OCI-LY3 (cell line): ENCODE measurements around the gene ZC3H4.

Experiments used
- H2AFZ ChIP-seq: fragments of 200-600, 300-600 bp; shearing (Covaris generic); 2 replicates; pipeline ENCODE4 v1.6.0; 2014; ENCODE audit warnings: antibody characterized with exemption, low read depth, low read length
- H3K27ac ChIP-seq: fragments of 200-600, 300-600 bp; sonication (generic); 2 replicates; pipeline ENCODE4 v1.5.1; 2014; ENCODE audit warnings: mild to moderate bottlenecking, low read length, moderate library complexity, mixed read lengths
- H3K27me3 ChIP-seq: fragments of 200-600, 300-600 bp; sonication (generic); 2 replicates; pipeline ENCODE4 v1.6.1; 2014; ENCODE audit warnings: low read depth, low read length, mixed read lengths
- H3K36me3 ChIP-seq: fragments of 200-600, 300-600 bp; sonication (generic); replicated peaks from 2 replicates; pipeline ENCODE3; 2014; ENCODE audit warnings: low read depth, low read length, mixed read lengths
- H3K4me1 ChIP-seq: fragments of 300-600, 200-600 bp; sonication (generic); 2 replicates; pipeline ENCODE4 v1.6.1; 2014; ENCODE audit warnings: low read length, mixed read lengths
- H3K4me2 ChIP-seq: fragments of 200-600, 300-600 bp; sonication (generic); 2 replicates; pipeline ENCODE4 v1.6.1; 2014; ENCODE audit warnings: low read length, mixed read lengths
- H3K4me3 ChIP-seq: fragments of 300-600, 200-600 bp; sonication (generic); 2 replicates; pipeline ENCODE4 v1.5.1; 2014; ENCODE audit warnings: antibody characterized with exemption, mild to moderate bottlenecking, low read length, moderate library complexity
- H3K79me2 ChIP-seq: fragments of 300-600, 200-600 bp; shearing (Covaris generic); 2 replicates; pipeline ENCODE4 v1.6.1; 2014; ENCODE audit warnings: mild to moderate bottlenecking, low read length, mixed read lengths
- H3K9ac ChIP-seq: fragments of 300-600, 200-600 bp; shearing (Covaris generic); 2 replicates; pipeline ENCODE4 v1.6.0; 2014; ENCODE audit warnings: mild to moderate bottlenecking, low read length, moderate library complexity
- H3K9me3 ChIP-seq: fragments of 200-600, 300-600 bp; shearing (Covaris generic); 2 replicates; pipeline ENCODE4 v1.6.1; 2014; ENCODE audit warnings: low read length, mixed read lengths; ENCODE audit not compliant: insufficient read depth
- H4K20me1 ChIP-seq: fragments of 200-600, 300-600 bp; sonication (generic); 2 replicates; pipeline ENCODE4 v1.6.1; 2016; ENCODE audit warnings: low read length, mixed read lengths; ENCODE audit not compliant: insufficient read depth
- CTCF ChIP-seq: fragments of 200-600, 300-600 bp; sonication (generic); IDR thresholded peaks from 2 replicates; pipeline ENCODE4 v1.5.1; 2014; ENCODE audit warnings: antibody characterized with exemption, low read length, low read depth
- EZH2phosphoT487 ChIP-seq: fragments of 200-600 bp; shearing (Covaris generic); IDR thresholded peaks from 2 replicates; pipeline ENCODE4 v1.6.1; 2018; ENCODE audit warnings: antibody characterized with exemption, mixed run types, low read depth

The ZC3H4 gene

DNA sequence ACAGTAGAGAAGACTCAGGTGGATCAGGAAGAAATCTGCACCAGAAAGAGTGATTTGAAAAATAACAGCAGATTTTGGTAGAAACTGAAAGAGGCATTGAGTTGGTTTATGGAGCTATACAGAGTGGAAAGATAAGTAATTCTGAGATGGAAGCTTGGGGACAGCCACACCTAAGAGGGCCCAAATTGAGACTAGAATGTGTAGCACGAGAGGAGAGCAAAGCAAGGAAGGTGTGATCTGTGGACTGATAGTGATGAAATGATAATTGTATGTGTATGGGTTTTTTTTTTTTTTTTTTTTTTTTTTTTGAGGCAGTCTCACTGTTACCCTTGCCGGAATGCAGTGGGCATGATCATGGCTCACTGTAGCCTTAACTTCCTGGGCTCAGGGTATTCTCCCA is 33.3 kb upstream of the ZC3H4 start:
- Histone ChIP-seq H3K9ac (no peak overlapping the region), H3K36me3 (peaks cover 60% of the 10 kb centered on the region), H3K27me3 (no peaks in the 10 kb centered on the region), H3K27ac (no peak overlapping the region), H2AFZ (no peak overlapping the region), H3K9me3 (no peaks in the 10 kb centered on the region), H3K4me2 (no peak overlapping the region), H3K79me2 (peaks cover 85% of the 10 kb centered on the region), H4K20me1 (peaks cover 34% of the 10 kb centered on the region), H3K4me3 (no peak overlapping the region), H3K4me1 (no peaks in the 10 kb centered on the region)
- TF ChIP-seq CTCF (no peak), EZH2phosphoT487 (no peak)

DNA sequence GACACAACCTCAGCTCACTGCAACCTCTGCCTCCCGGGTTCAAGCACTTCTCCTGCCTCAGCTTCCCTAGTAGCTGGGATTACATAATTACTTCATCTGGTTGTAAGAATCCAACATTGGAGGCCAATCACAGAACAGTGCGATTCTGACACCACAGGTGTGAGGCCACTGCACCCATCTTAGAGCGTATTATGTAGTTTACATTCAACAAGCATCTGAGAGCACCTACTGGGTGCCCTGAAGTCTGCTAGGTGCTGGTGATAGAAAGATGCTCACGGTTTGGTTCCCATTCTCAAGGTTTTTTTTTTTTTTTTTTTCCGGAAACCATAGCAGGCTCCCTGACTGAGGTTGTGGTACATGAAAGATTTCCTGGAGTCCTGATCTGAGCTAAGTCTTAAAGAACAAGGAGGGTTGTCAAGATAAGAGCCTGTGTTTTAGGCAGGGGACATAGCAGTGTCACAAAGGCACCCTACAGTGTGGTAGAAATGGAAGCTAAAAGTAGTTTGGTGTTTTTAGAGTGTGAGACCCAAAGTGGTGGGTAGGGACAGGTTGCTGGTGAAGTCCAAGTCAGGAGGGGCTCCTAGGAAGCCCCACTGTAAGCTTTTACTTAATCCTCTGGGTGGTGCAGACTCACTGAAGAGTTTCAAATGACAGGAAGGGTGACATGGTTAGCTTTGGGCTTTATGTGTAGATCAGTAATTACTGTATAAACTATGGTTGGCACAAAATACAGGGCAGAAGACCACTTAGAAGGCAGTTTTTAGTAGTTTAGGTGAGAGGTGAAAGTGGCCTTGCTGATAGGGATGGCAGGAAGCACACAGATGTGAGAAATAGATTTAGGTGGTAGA is 32.3 kb upstream of the ZC3H4 start:
- no peak overlapping the region for H3K27ac ChIP-seq
- no peaks in the 10 kb centered on the region for H3K9me3 ChIP-seq
- TF ChIP-seq EZH2phosphoT487 (no peak), CTCF (no peak)
- no peaks in the 10 kb centered on the region for H3K27me3 ChIP-seq
- H3K79me2 ChIP-seq, result peaks cover 87% of the 10 kb centered on the region
- H3K36me3 ChIP-seq, result peaks cover 53% of the 10 kb centered on the region
- no peak overlapping the region for H3K9ac ChIP-seq
- H3K4me2 ChIP-seq, result no peak overlapping the region
- H3K4me1 ChIP-seq, result peaks cover 5% of the 10 kb centered on the region
- H3K4me3 ChIP-seq, result no peak overlapping the region
- H2AFZ ChIP-seq, result no peak overlapping the region
- H4K20me1 ChIP-seq, result peaks cover 38% of the 10 kb centered on the region

GRCh38 chr19:47144630-47145029 is 31.1 kb upstream of the ZC3H4 start:
- TF ChIP-seq EZH2phosphoT487 (no peak), CTCF (no peak)
- peaks cover 50% of the 10 kb centered on the region for H3K36me3 ChIP-seq

DNA sequence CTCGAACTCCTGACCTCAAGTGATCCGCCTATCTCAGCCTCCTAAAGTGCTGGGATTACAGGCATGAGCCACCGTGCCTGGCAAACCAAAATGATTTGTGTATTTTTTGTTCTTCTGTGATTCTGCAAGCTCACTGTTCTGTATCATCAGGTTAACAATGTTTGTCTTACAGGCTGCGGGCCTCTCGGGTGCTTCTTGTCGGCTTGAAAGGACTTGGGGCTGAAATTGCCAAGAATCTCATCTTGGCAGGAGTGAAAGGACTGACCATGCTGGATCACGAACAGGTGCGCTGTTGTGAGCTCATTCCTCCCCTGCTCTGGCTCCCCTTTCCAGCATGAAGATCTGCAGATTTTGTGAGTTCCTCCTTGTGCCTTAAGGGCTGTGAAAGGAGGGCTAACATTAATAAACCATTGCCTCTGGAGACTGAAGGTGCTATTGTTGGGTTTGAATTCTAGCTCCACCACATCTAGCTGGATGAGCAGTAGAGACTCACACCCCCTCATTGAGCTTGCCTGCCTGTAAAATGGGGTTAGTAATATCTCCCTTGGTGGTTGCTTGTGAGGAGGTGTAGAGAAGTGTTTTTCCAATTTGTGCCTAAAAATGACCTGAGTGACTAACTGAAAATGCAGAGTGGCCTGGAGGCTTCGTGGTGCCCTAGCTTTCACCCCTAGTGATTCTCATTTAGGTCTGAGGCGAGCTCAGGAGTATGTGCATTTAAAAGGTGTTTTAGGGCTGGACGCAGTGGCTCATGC is 29.9 kb upstream of the ZC3H4 start:
- peaks cover 50% of the 10 kb centered on the region for H4K20me1 ChIP-seq
- no peaks in the 10 kb centered on the region for H3K27me3 ChIP-seq
- no peak overlapping the region for H3K4me3 ChIP-seq
- H3K4me1 ChIP-seq, result peaks cover 5% of the 10 kb centered on the region
- H2AFZ ChIP-seq, result no peak overlapping the region
- H3K27ac ChIP-seq, result no peak overlapping the region
- no peak for TF ChIP-seq CTCF
- TF ChIP-seq EZH2phosphoT487, result no peak
- peaks cover 57% of the 10 kb centered on the region for H3K36me3 ChIP-seq
- H3K9me3 ChIP-seq, result no peaks in the 10 kb centered on the region
- H3K9ac ChIP-seq, result no peak overlapping the region
- H3K79me2 ChIP-seq, result peaks cover 94% of the 10 kb centered on the region
- H3K4me2 ChIP-seq, result no peak overlapping the region

More at GRCh38 chr19:47144630-47145029, 31.1 kb upstream of the ZC3H4 start:
- Histone ChIP-seq H2AFZ (no peak overlapping the region), H3K4me2 (no peak overlapping the region), H3K9ac (no peak overlapping the region), H3K27me3 (no peaks in the 10 kb centered on the region), H3K4me1 (peaks cover 5% of the 10 kb centered on the region), H3K9me3 (no peaks in the 10 kb centered on the region), H4K20me1 (peaks cover 43% of the 10 kb centered on the region), H3K4me3 (no peak overlapping the region), H3K79me2 (peaks cover 91% of the 10 kb centered on the region), H3K27ac (no peak overlapping the region)
